IMR-90 (cell line): ENCODE data around the gene PHGDH. TPM values are rescaled to one million over a fixed set of nuclear protein-coding genes. Genes with fewer than 3 reads are reported as not detected.

Experiments used
- ATAC-seq: fragments of 200-7000 bp; cut with Tn5 transposase; 2 replicates; pipeline ENCODE4 v1.9.1; 2020; ENCODE audit warnings: low read depth, mild to moderate bottlenecking, moderate library complexity
- BruUV-seq: library from RNA; stranded (reverse); fragments of 400-500 nt; replicated peaks from 2 replicates; lab custom pipeline; 2021; lab: Mats Ljungman, UMichigan
- CTCF ChIA-PET: fragments of 300-600 bp; formaldehyde crosslinking; extraction: SDS; loops from one replicate; lab custom pipeline; 2021; ENCODE audit warnings: antibody characterized with exemption; lab: Yijun Ruan, JAX
- POLR2A ChIA-PET: fragments of 300-600 bp; sonication (Branson Sonifier 250); formaldehyde crosslinking; loops from one replicate; lab custom pipeline; 2022; ENCODE audit warnings: antibody characterized with exemption; ENCODE audit not compliant: unreplicated experiment; lab: Charles Lee
- DNase-seq: peaks from one replicate; pipeline ENCODE4 v3.0.0; 2013
- H2AFZ ChIP-seq: replicated peaks from 2 replicates; pipeline ENCODE3; 2013; ENCODE audit warnings: low read length, mild to moderate bottlenecking; ENCODE audit not compliant: poor library complexity
- H2AK5ac ChIP-seq: 2 replicates; pipeline ENCODE4 v1.6.1; 2013; ENCODE audit warnings: low read depth, low read length, inconsistent platforms
- H2AK9ac ChIP-seq: replicated peaks from 2 replicates; pipeline ENCODE3; 2013; ENCODE audit warnings: mild to moderate bottlenecking, low read depth, low read length, moderate library complexity; ENCODE audit not compliant: poor library complexity
- H2BK120ac ChIP-seq: 2 replicates; pipeline ENCODE4 v1.6.1; 2013; ENCODE audit warnings: low read depth, low read length, inconsistent platforms
- H2BK15ac ChIP-seq: 3 replicates; pipeline ENCODE4 v1.6.1; 2013; ENCODE audit warnings: low read depth, low read length, inconsistent platforms
- H2BK20ac ChIP-seq: 2 replicates; pipeline ENCODE4 v1.6.1; 2013; ENCODE audit warnings: low read depth, mild to moderate bottlenecking, inconsistent platforms, low read length, moderate library complexity
- H2BK5ac ChIP-seq: 2 replicates; pipeline ENCODE4 v1.6.1; 2013; ENCODE audit warnings: mild to moderate bottlenecking, low read depth, low read length, inconsistent platforms; ENCODE audit not compliant: poor library complexity, severe bottlenecking
- H3K14ac ChIP-seq: replicated peaks from 2 replicates; pipeline ENCODE4 v1.6.1; 2013; ENCODE audit warnings: low read depth, low read length, inconsistent platforms
- H3K18ac ChIP-seq: 2 replicates; pipeline ENCODE4 v1.6.1; 2013; ENCODE audit warnings: low read depth, low read length, control low read depth
- H3K23ac ChIP-seq: 2 replicates; pipeline ENCODE4 v1.6.1; 2013; ENCODE audit warnings: low read depth, low read length, inconsistent platforms
- H3K27ac ChIP-seq: 2 replicates; pipeline ENCODE4 v1.5.1; 2013; ENCODE audit warnings: mild to moderate bottlenecking, control low read depth, low read length; ENCODE audit not compliant: insufficient read depth
- H3K27me3 ChIP-seq: 2 replicates; pipeline ENCODE4 v1.6.1; 2013; ENCODE audit warnings: low read length; ENCODE audit not compliant: control insufficient read depth, insufficient read depth
- H3K36me3 ChIP-seq: 2 replicates; pipeline ENCODE4 v1.6.1; 2013; ENCODE audit warnings: low read length, mixed read lengths; ENCODE audit not compliant: control insufficient read depth, insufficient read depth
- H3K4ac ChIP-seq: 2 replicates; pipeline ENCODE4 v1.6.1; 2013; ENCODE audit warnings: low read depth, low read length, inconsistent platforms
- H3K4me1 ChIP-seq: 2 replicates; pipeline ENCODE4 v1.6.1; 2013; ENCODE audit warnings: low read length, mixed read lengths; ENCODE audit not compliant: control insufficient read depth, insufficient read depth
- H3K4me2 ChIP-seq: 2 replicates; pipeline ENCODE4 v1.6.1; 2013; ENCODE audit warnings: low read depth, mild to moderate bottlenecking, control low read depth, low read length, moderate library complexity
- H3K4me3 ChIP-seq: 2 replicates; pipeline ENCODE4 v1.5.1; 2013; ENCODE audit warnings: low read depth, mild to moderate bottlenecking, control low read depth, low read length, moderate library complexity; ENCODE audit not compliant: insufficient read depth
- H3K56ac ChIP-seq: 2 replicates; pipeline ENCODE4 v1.6.1; 2013; ENCODE audit warnings: low read length, inconsistent platforms; ENCODE audit not compliant: insufficient read depth; ENCODE audit errors: extremely low read depth
- H3K79me1 ChIP-seq, 2 experiments: 2 replicates each; pipeline ENCODE4 v1.6.1; 2013; ENCODE audit warnings: low read length in 2 of 2, inconsistent platforms in 1 of 2, low read depth in 1 of 2
- H3K9ac ChIP-seq: 2 replicates; pipeline ENCODE4 v1.6.1; 2013; ENCODE audit warnings: low read depth, low read length, control low read depth
- H3K9me1 ChIP-seq: 2 replicates; pipeline ENCODE4 v1.6.1; 2013; ENCODE audit warnings: low read length, inconsistent platforms; ENCODE audit not compliant: insufficient read depth
- H3K9me3 ChIP-seq: 2 replicates; pipeline ENCODE4 v1.6.1; 2013; ENCODE audit warnings: low read length; ENCODE audit not compliant: control insufficient read depth, insufficient read depth
- H4K20me1 ChIP-seq: 2 replicates; pipeline ENCODE4 v1.6.1; 2013; ENCODE audit warnings: low read length, inconsistent platforms; ENCODE audit not compliant: insufficient read depth
- H4K5ac ChIP-seq: 2 replicates; pipeline ENCODE4 v1.6.1; 2013; ENCODE audit warnings: mild to moderate bottlenecking, low read depth, low read length, control low read depth
- H4K8ac ChIP-seq, 2 experiments: 2 replicates each; pipeline ENCODE4 v1.6.1; 2013; ENCODE audit warnings: low read depth in 2 of 2, low read length in 2 of 2, control low read depth in 1 of 2, inconsistent platforms in 1 of 2
- H4K91ac ChIP-seq: 2 replicates; pipeline ENCODE4 v1.6.1; 2013; ENCODE audit warnings: low read depth, low read length, inconsistent platforms; ENCODE audit not compliant: insufficient read depth
- POLR2A ChIP-seq: IDR thresholded peaks from 2 replicates; pipeline ENCODE4 v1.6.1; 2012; ENCODE audit warnings: mild to moderate bottlenecking, low read depth, low read length
- SMC3 ChIP-seq: fragments of 150-350 bp; IDR thresholded peaks from 2 replicates; pipeline ENCODE4 v1.6.1; 2016; ENCODE audit warnings: low read depth, mild to moderate bottlenecking, antibody characterized with exemption, low read length, moderate library complexity
- WGBS, 2 experiments: methylation state at CpG; one replicate each; pipeline versions ENCODE4 v1.1.5 to v1.1.7; 2013; ENCODE audit warnings: missing lambda C conversion rate in 2 of 2; ENCODE audit not compliant: insufficient read length in 1 of 2; ENCODE audit errors: extremely low coverage in 2 of 2; 5-methylcytosine and 5-hydroxymethylcytosine counted together
- dilution Hi-C: fragments of 300-500 bp; cut with HindIII; formaldehyde crosslinking; loops from one replicate; pipeline ENCODE4 v1.14.3; 2018; ENCODE audit warnings: low sequenced_read_pairs; ENCODE audit not compliant: unreplicated experiment
- in situ Hi-C: fragments of 300-500 bp; cut with MboI; formaldehyde crosslinking; loops from 3 replicates; pipeline ENCODE4 v1.14.3; 2019; ENCODE audit warnings: low sequenced_read_pairs, inconsistent platforms, mixed read lengths
- intact Hi-C: fragments of 100-400 bp; cut with micrococcal nuclease; formaldehyde crosslinking; loops from 2 replicates; pipeline ENCODE4 v1.10.0; 2022
- polyA plus RNA-seq, 3 experiments: library from polyadenylated mRNA; depleted of rRNA; stranded (reverse); fragments of >200 nt; gene quantifications; 2 replicates each; pipeline ENCODE4 v1.2.3, GENCODE V29; 2012; ENCODE audit warnings: low replicate concordance in 1 of 3
- total RNA-seq: library from RNA; depleted of rRNA; stranded (reverse); fragments of >200 nt; gene quantifications from 2 replicates; pipeline ENCODE4 v1.2.3, GENCODE V29; 2012

The PHGDH gene
- total and polyA plus RNA-seq, 2 of the 4 experiments (the other 2 are of a cell fraction), result 87.9 to 331 TPM

GRCh38 chr1:119727991-119728390 is 16.3 kb downstream of the PHGDH start:
- H4K20me1 ChIP-seq, result peaks cover 32% of the 10 kb centered on the region; the same call in 1 of the 2 replicates
- ChIA-PET POLR2A (no interaction called here), CTCF (interaction anchor here (0.7 kb wide), 1 partner anchor 100 kb away, joined by 5 read pairs; no protein-coding TSS in a partner anchor)
- H4K8ac ChIP-seq, result no peak overlapping the region
- in situ Hi-C loops, result no loop called here
- H3K4ac ChIP-seq, result no peak overlapping the region
- H3K23ac ChIP-seq, result no peak overlapping the region
- H2BK20ac ChIP-seq, result no peak overlapping the region
- H2AK9ac ChIP-seq, result no peak overlapping the region
- no peak overlapping the region for H2AFZ ChIP-seq
- no peak overlapping the region for H3K14ac ChIP-seq
- dilution Hi-C loops, result no loop called here
- WGBS, 2 experiments, result no CpG with 5 or more reads among the region's 1 CpG
- DNase-seq, result no peak
- intact Hi-C loops, result no loop called here
- no peaks in the 10 kb centered on the region for H3K9me3 ChIP-seq
- H3K4me1 ChIP-seq, result no peaks in the 10 kb centered on the region
- no peak overlapping the region for H2BK120ac ChIP-seq
- no peak overlapping the region for H3K18ac ChIP-seq
- H3K79me1 ChIP-seq, result peaks cover 13 to 49% of the 10 kb centered on the region in 2 experiments; a peak in 3 of 4 replicates
- ATAC-seq, result no peak
- H3K4me3 ChIP-seq, result no peak overlapping the region
- no peak overlapping the region for H2BK15ac ChIP-seq
- H4K91ac ChIP-seq, result no peak overlapping the region
- no peaks in the 10 kb centered on the region for H3K27me3 ChIP-seq
- peaks cover 74% of the 10 kb centered on the region for H3K36me3 ChIP-seq
- H3K9me1 ChIP-seq, result peaks cover 3% of the 10 kb centered on the region; the same call in 1 of the 2 replicates
- no TSS peak for BruUV-seq
- TF ChIP-seq POLR2A, result no peak
- TF ChIP-seq SMC3, result no peak
- no peak overlapping the region for H3K9ac ChIP-seq
- no peak overlapping the region for H2BK5ac ChIP-seq
- H3K4me2 ChIP-seq, result no peak overlapping the region
- no peak overlapping the region for H3K56ac ChIP-seq
- no peak overlapping the region for H4K5ac ChIP-seq
- no peak overlapping the region for H2AK5ac ChIP-seq
- no peak overlapping the region for H3K27ac ChIP-seq
